HAP-1 (cell line): ENCODE results near the gene DTX1.
"Not testable (repeated sequence)": the region's sequence is repeated elsewhere in the genome, so short reads cannot be mapped to it uniquely, and the experiment has no call there.

ENCODE experiments used
- DNase-seq, 2 experiments: peaks; one replicate each; pipeline ENCODE4 v3.0.0-alpha.2; 2016 to 2020; ENCODE audit warnings: low spot score in 2 of 2
- H3K27me3 ChIP-seq: fragments of 250-450 bp; sonication (Bioruptor Pico); 2 replicates; pipeline ENCODE4 v1.5.1; 2020; ENCODE audit warnings: low read depth, mild to moderate bottlenecking, moderate library complexity
- H3K36me3 ChIP-seq: fragments of 250-450 bp; sonication (Bioruptor Pico); replicated peaks from 2 replicates; pipeline ENCODE4 v1.5.1; 2020; ENCODE audit warnings: mild to moderate bottlenecking
- H3K4me1 ChIP-seq: fragments of 250-450 bp; sonication (Bioruptor Pico); 2 replicates; pipeline ENCODE4 v1.5.1; 2020; ENCODE audit warnings: mild to moderate bottlenecking
- H3K4me3 ChIP-seq: fragments of 250-450 bp; sonication (Bioruptor Pico); 2 replicates; pipeline ENCODE4 v1.5.1; 2020; ENCODE audit warnings: mild to moderate bottlenecking, moderate library complexity
- H3K9me3 ChIP-seq: fragments of 250-450 bp; sonication (Bioruptor Pico); 2 replicates; pipeline ENCODE4 v1.5.1; 2020; ENCODE audit warnings: mild to moderate bottlenecking, moderate library complexity
- in situ Hi-C: fragments of 300-500 bp; cut with MboI; formaldehyde crosslinking; loops from 3 replicates; pipeline ENCODE4 v1.14.3; 2020; ENCODE audit warnings: low sequenced_read_pairs, inconsistent platforms, mixed read lengths

DTX1 gene

GRCh38 chr12:113131556-113131955 lies 75.0 kb downstream of the DTX1 start:
- Histone ChIP-seq H3K9me3 (no peaks in the 10 kb centered on the region), H3K4me1 (peaks cover 4% of the 10 kb centered on the region; the same call in 1 of the 2 replicates), H3K36me3 (no peaks in the 10 kb centered on the region), H3K4me3 (no peak overlapping the region), H3K27me3 (no peaks in the 10 kb centered on the region)
- in situ Hi-C loops: no loop called here
- no peak for DNase-seq

- Histone ChIP-seq H3K9me3 (no peaks in the 10 kb centered on the region), H3K27me3 (no peaks in the 10 kb centered on the region), H3K36me3 (no peaks in the 10 kb centered on the region), H3K4me3 (no peak overlapping the region), H3K4me1 (peaks cover 4% of the 10 kb centered on the region; the same call in 1 of the 2 replicates)
- in situ Hi-C loops: no loop called here
- DNase-seq: no peak
Measured at GRCh38 chr12:113133036-113133435, 76.5 kb downstream of the DTX1 start.

- Histone ChIP-seq H3K36me3 (no peaks in the 10 kb centered on the region), H3K27me3 (no peaks in the 10 kb centered on the region), H3K4me3 (no peak overlapping the region), H3K9me3 (no peaks in the 10 kb centered on the region), H3K4me1 (peaks cover 4% of the 10 kb centered on the region; the same call in 1 of the 2 replicates)
- in situ Hi-C loops: no loop called here
- no peak for DNase-seq
Measured at GRCh38 chr12:113133666-113134065, 77.1 kb downstream of the DTX1 start.

- in situ Hi-C loops: no loop called here
- H3K4me3 ChIP-seq: no peak overlapping the region
Measured at GRCh38 chr12:113134071-113134470, 77.5 kb downstream of the DTX1 start.

GRCh38 chr12:113134521-113134951 lies 78.0 kb downstream of the DTX1 start:
- H3K36me3 ChIP-seq: no peaks in the 10 kb centered on the region

More at GRCh38 chr12:113134071-113134470, 77.5 kb downstream of the DTX1 start:
- H3K36me3 ChIP-seq: no peaks in the 10 kb centered on the region
- H3K9me3 ChIP-seq: no peaks in the 10 kb centered on the region
- no peak for DNase-seq
- H3K27me3 ChIP-seq: no peaks in the 10 kb centered on the region
- peaks cover 4% of the 10 kb centered on the region; the same call in 1 of the 2 replicates for H3K4me1 ChIP-seq

GRCh38 chr12:113135178-113136127 lies 78.9 kb downstream of the DTX1 start, which contains the start of gene RASAL1:
RASAL1 (minus strand) TSS chr12:113135761; CDS start chr12:113135462, 299 bp downstream.
- Histone ChIP-seq H3K4me3 (peak within 1 kb of the TSS; percentile 39), H3K27me3 (no peaks in the 10 kb centered on the region), H3K4me1 (peaks cover 4% of the 10 kb centered on the region; the same call in 1 of the 2 replicates), H3K9me3 (no peaks in the 10 kb centered on the region), H3K36me3 (no peaks in the 10 kb centered on the region)
- DNase-seq: peak; percentile 57 to 90
- in situ Hi-C loops: no loop called here

More at GRCh38 chr12:113134521-113134951, 78.0 kb downstream of the DTX1 start:
- Histone ChIP-seq H3K4me3 (peak overlapping the region; percentile 39), H3K4me1 (peaks cover 4% of the 10 kb centered on the region; the same call in 1 of the 2 replicates), H3K27me3 (no peaks in the 10 kb centered on the region), H3K9me3 (no peaks in the 10 kb centered on the region)
- in situ Hi-C loops: no loop called here
- DNase-seq: no peak

- Histone ChIP-seq H3K4me3 (no peak overlapping the region), H3K27me3 (no peaks in the 10 kb centered on the region), H3K9me3 (no peaks in the 10 kb centered on the region), H3K4me1 (peaks cover 4% of the 10 kb centered on the region; the same call in 1 of the 2 replicates), H3K36me3 (no peaks in the 10 kb centered on the region)
- in situ Hi-C loops: no loop called here
- DNase-seq: no peak
Measured at GRCh38 chr12:113136128-113136989, 79.8 kb downstream of the DTX1 start.

GRCh38 chr12:113136990-113137511 lies 80.5 kb downstream of the DTX1 start:
- H3K36me3 ChIP-seq: no peaks in the 10 kb centered on the region
- H3K4me1 ChIP-seq: peaks cover 4% of the 10 kb centered on the region; the same call in 1 of the 2 replicates
- in situ Hi-C loops: no loop called here
- H3K9me3 ChIP-seq: no peaks in the 10 kb centered on the region
- no peak for DNase-seq
- H3K4me3 ChIP-seq: no peak overlapping the region
- H3K27me3 ChIP-seq: no peaks in the 10 kb centered on the region

GRCh38 chr12:113137861-113138783 lies 81.6 kb downstream of the DTX1 start:
- Histone ChIP-seq H3K4me3 (no peak overlapping the region), H3K4me1 (peaks cover 4% of the 10 kb centered on the region; the same call in 1 of the 2 replicates), H3K27me3 (no peaks in the 10 kb centered on the region), H3K36me3 (no peaks in the 10 kb centered on the region), H3K9me3 (no peaks in the 10 kb centered on the region)
- DNase-seq: no peak
- in situ Hi-C loops: no loop called here

- Histone ChIP-seq H3K4me1 (peaks cover 4% of the 10 kb centered on the region; the same call in 1 of the 2 replicates), H3K27me3 (no peaks in the 10 kb centered on the region), H3K4me3 (no peak overlapping the region), H3K36me3 (no peaks in the 10 kb centered on the region), H3K9me3 (no peaks in the 10 kb centered on the region)
- DNase-seq: no peak
- in situ Hi-C loops: no loop called here
Measured at GRCh38 chr12:113138826-113139225, 82.3 kb downstream of the DTX1 start.

- in situ Hi-C loops: no loop called here
- no peak for DNase-seq
- Histone ChIP-seq H3K9me3 (no peaks in the 10 kb centered on the region), H3K36me3 (no peaks in the 10 kb centered on the region), H3K4me1 (peaks cover 4% of the 10 kb centered on the region; the same call in 1 of the 2 replicates), H3K27me3 (no peaks in the 10 kb centered on the region), H3K4me3 (no peak overlapping the region)
Measured at GRCh38 chr12:113140706-113141105, 84.2 kb downstream of the DTX1 start.

GRCh38 chr12:113141716-113142115 lies 85.2 kb downstream of the DTX1 start:
- H3K9me3 ChIP-seq, H3K4me1 ChIP-seq, H3K36me3 ChIP-seq, H3K27me3 ChIP-seq, in situ Hi-C loops, H3K4me3 ChIP-seq, DNase-seq: not testable (repeated sequence)
